HEK293T (cell line): Measurements from ENCODE around the gene PLCG1.
"Not testable (repeated sequence)": the region's sequence is repeated elsewhere in the genome, so short reads cannot be mapped to it uniquely, and the experiment has no call there.

Source experiments
- FOXA1 ChIP-seq: fragments of 450-650 bp; IDR thresholded peaks from 2 replicates; pipeline ENCODE4 v1.6.1; 2016; ENCODE audit warnings: mild to moderate bottlenecking
- HDGF ChIP-seq: fragments of 450-650 bp; IDR thresholded peaks from 2 replicates; pipeline ENCODE4 v1.6.1; 2017; ENCODE audit warnings: antibody characterized with exemption, borderline replicate concordance
- L3MBTL2 ChIP-seq: fragments of 450-650 bp; conservative IDR thresholded peaks from 2 replicates; pipeline ENCODE4 v1.6.1; 2016; ENCODE audit warnings: mild to moderate bottlenecking
- TF ChIP-seq, protein P1 (sequence below): fragments of 450-650 bp; IDR thresholded peaks from 2 replicates; pipeline ENCODE4 v1.6.1; 2016

DNA sequence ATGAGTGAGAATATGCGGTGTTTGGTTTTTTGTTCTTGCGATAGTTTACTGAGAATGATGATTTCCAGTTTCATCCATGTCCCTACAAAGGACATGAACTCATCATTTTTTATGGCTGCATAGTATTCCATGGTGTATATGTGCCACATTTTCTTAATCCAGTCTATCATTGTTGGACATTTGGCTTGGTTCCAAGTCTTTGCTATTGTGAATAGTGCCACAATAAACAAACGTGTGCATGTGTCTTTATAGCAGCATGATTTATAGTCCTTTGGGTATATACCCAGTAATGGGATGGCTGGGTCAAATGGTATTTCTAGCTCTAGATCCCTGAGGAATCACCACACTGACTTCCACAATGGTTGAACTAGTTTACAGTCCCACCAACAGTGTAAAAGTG lies 9.0 kb upstream of the PLCG1 start:
- TF ChIP-seq FOXA1, HDGF, L3MBTL2: not testable (repeated sequence)
- TF ChIP-seq, protein P1, sequence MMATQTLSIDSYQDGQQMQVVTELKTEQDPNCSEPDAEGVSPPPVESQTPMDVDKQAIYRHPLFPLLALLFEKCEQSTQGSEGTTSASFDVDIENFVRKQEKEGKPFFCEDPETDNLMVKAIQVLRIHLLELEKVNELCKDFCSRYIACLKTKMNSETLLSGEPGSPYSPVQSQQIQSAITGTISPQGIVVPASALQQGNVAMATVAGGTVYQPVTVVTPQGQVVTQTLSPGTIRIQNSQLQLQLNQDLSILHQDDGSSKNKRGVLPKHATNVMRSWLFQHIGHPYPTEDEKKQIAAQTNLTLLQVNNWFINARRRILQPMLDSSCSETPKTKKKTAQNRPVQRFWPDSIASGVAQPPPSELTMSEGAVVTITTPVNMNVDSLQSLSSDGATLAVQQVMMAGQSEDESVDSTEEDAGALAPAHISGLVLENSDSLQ: not testable (repeated sequence)
